GM10266 (cell line): ENCODE results near the gene OBSCN.

ENCODE experiments used
- DNase-seq: peaks from one replicate; pipeline ENCODE4 v3.0.0; 2012; ENCODE audit errors: extremely low spot score
- CTCF ChIP-seq: IDR thresholded peaks from 2 replicates; pipeline ENCODE4 v1.5.1; 2012; ENCODE audit warnings: mild to moderate bottlenecking, low read depth; ENCODE audit not compliant: control insufficient read depth, insufficient read depth; ENCODE audit errors: missing control alignments

The OBSCN gene

DNA sequence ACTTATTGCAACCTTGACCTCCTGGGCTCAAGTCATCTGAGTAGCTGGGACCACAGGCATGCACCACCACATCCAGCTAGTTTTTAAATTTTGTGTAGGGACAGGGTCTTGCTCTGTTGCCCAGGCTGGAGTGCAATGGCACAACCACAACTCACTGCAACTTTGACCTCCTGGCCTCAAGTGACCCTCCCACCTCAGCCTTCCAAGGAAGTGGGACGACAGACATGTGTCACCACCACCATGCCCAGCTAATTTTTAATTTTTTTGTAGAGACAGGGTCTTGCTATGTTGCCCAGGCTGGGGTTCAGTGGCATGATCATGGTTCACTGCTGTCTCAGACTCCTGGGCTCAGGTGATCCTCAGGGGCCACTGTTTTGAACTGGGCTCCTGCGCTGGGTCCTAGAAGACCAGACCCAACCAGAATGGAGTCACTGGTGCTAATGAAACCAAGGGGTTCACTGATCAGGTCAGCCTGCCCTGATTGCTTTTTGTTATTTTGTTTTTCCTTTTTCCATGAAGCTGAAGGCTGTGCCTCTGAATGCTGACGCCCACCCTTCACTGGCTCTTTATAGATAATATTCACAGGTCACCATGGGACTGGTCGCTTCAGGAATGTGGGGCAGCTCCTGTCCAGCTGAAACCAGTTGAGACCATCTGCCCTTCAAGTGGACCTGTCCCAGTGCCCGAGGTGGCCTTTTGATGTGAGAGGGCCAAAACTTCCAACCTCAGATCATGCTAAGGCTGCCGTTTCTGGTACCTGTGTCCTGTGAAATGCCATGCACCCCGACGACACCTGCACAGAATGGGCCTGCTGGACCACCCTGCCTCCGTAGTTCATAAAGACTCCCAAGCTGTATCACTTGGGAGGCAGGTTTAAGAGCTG lies 203.9 kb downstream of the OBSCN start:
- no peak for TF ChIP-seq CTCF
- no peak for DNase-seq

DNA sequence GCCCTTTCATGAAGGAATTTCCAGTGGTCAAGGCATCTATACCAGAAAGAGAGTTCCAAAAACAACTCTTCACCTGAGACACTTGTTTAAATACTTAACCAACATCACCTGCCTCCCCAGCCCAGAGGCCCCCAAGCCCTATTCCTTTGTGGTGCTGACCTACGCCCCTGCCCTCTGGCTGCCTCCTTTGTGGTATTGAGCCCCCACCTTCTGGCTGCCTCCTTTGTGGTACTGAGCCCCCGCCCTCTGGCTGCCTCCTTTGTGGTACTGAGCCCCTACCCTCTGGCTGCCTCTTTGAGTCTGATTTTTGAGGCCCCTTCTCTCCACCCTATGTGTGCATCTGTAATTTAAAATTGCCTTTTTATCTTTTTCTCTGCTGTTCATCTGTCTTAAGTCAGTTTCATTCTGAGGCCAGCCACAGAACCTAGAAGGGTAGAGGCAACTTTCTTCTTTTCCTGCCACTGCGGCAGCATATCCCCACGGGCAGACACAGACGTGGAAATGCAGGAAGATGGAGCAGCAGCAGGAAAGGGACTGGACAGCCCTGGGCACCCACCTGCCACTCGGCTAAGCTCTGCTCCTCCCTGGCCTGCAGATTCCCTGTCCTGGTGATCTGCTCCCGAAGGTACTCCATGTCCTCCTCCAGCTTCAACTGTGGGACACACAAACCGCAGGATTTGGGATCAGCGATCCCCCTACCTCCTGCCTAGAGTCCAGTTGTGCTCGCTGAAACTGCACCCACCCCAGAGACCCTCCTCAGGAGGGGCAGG lies 205.6 kb downstream of the OBSCN start:
- no peak for DNase-seq
- TF ChIP-seq CTCF, result no peak

GRCh38 chr1:228414511-228415211 lies 206.8 kb downstream of the OBSCN start:
- no peak for TF ChIP-seq CTCF

DNA sequence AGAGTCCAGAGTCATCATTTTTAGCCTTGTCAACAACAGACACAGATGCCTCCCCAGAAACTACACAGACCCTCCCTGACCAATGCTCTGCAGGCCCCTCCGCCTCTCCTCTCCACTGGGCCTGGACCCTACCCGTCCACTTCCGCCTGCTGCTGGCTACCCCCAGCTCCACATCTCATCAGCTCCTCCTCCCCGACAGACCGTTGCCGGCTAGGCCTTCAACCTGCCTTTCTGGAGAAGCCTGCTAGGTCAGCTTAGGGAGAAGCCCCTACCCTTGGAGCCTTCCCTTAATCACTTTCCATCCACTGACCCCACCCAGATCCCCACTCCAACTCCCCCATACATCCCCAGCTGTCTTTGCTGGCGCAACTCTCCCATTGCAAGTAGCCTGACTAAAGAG lies 207.4 kb downstream of the OBSCN start:
- DNase-seq, result no peak
- no peak for TF ChIP-seq CTCF

More at GRCh38 chr1:228414511-228415211, 206.8 kb downstream of the OBSCN start:
- no peak for DNase-seq

DNA sequence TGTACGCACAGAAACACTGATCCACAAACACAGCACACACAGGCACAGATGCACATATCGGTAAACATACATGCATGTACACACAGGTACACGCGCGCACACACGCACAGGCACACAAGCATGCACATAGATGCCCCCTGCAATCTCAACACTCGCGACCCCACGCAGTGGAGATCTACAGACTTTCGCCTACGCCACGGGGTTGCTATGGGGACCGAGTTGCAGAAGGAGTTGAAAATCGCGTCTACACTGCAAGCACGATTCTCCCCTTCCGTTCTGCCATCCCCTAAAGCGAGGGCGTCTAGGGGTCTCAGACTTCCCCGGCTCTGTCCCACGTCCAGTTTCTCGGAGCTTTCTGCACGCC lies 208.0 kb downstream of the OBSCN start:
- no peak for DNase-seq

More for the DNA sequence above, 208.0 kb downstream of the OBSCN start:
- TF ChIP-seq CTCF, result no peak
